Retinal pigment epithelial cell (primary cell): Measurements from ENCODE around the gene UNCX.
"Not testable (repeated sequence)": the region's sequence is repeated elsewhere in the genome, so short reads cannot be mapped to it uniquely, and the experiment has no call there.

ENCODE experiments used
- DNase-seq: peaks from one replicate; pipeline ENCODE4 v3.0.0-alpha.2; 2010; ENCODE audit warnings: low read depth
- H3K4me3 ChIP-seq: 2 replicates; pipeline ENCODE4 v1.5.1; 2011; ENCODE audit warnings: mild to moderate bottlenecking, low read length, control low read depth, moderate library complexity
- CTCF ChIP-seq: conservative IDR thresholded peaks from 2 replicates; pipeline ENCODE4 v1.5.1; 2011; ENCODE audit warnings: low read depth, low read length, control low read depth, inconsistent platforms

Gene UNCX

GRCh38 chr7:1196950-1197349 is 35.7 kb upstream of the UNCX start:
- TF ChIP-seq CTCF: no peak
- no peak overlapping the region for H3K4me3 ChIP-seq
- no peak for DNase-seq

- no peak for TF ChIP-seq CTCF
- no peak for DNase-seq
- H3K4me3 ChIP-seq: no peak overlapping the region
Measured at GRCh38 chr7:1197997-1198625, 34.6 kb upstream of the UNCX start.

DNA sequence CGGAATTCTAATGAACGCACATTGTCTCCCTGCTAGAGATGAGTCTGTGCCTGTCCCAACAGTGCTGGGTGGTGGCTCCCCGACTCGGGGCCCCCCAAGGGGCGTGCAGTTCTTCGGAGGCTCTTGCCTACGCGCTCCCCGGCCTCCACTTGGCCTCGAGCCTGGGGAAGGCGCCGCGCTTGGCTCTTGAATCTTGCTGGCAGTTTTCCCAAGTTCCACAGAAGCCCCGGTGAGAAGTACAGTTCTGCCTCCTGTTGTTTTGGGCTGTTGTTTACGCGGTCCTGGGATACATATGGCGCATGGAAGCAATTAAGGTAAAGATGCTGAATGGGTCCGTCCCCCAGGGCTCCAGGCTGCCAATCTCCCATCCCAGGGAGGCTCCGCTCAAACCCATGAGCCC is 32.6 kb upstream of the UNCX start:
- TF ChIP-seq CTCF: no peak
- DNase-seq: no peak
- no peak overlapping the region for H3K4me3 ChIP-seq

- TF ChIP-seq CTCF: no peak
- H3K4me3 ChIP-seq: no peak overlapping the region
- no peak for DNase-seq
Measured at GRCh38 chr7:1201916-1202315, 30.8 kb upstream of the UNCX start.

GRCh38 chr7:1202914-1203313 is 29.8 kb upstream of the UNCX start:
- H3K4me3 ChIP-seq, DNase-seq: not testable (repeated sequence)

DNA sequence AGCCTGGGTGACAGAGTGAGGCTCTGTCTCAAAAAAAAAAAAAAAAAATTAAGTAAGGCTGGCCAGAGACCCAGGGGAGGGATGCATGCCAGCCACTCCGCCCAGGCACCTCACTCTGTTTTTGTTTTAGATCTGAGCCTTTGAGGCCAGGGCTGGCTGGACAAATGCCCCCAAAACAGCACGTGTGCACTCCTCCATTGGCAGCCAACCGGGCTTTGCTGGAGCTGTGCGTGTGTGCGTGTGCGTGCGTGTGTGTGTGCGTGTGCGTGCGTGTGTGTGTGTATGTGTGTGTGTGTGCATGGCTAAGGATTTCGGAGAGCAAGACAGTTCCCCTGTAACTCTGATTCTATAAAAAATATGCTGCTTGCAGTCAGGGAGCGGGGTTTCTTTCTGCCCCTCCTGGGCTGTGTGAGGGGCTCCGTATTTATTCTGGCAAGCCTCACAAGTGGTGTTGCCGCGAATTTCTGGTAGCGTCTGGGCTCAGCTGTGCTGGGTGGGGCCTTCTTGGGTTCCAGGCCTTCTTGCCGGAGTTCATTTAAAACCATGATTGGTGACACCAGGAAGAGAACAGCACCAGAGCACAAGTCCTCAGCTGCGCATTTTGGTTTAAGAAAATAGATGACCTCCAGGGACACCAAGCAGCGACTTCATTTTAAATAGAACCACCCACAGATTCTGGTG is 28.1 kb upstream of the UNCX start:
- DNase-seq: no peak
- H3K4me3 ChIP-seq: no peak overlapping the region
- TF ChIP-seq CTCF: no peak

DNA sequence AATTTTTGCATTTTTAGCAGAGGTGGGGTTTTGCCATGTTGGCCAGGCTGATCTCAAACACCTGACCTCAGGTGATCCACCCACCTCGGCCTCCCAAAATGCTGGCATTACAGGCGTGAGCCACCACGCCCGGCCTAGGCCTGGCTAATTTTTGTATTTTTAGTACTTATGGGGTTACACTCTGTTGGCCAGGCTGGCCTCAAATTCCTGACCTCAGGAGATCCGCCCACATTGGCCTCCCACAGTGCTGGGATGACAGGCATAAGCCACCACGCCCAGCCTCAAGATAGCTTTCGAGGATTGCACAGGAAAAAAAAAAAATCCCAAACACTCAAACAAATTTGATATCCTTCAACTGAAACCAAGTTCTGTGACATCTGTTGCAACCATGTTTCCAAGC is 26.9 kb upstream of the UNCX start:
- DNase-seq, H3K4me3 ChIP-seq: not testable (repeated sequence)

GRCh38 chr7:1209097-1209496 is 23.6 kb upstream of the UNCX start:
- H3K4me3 ChIP-seq: no peak overlapping the region
- no peak for DNase-seq
- no peak for TF ChIP-seq CTCF
